Progenitor cell of endocrine pancreas (in vitro differentiated cells): ENCODE measurements around the gene FUOM. TPM values are rescaled to one million over a fixed set of nuclear protein-coding genes. Genes with fewer than 3 reads are reported as not detected.

Experiments
- DNase-seq: peaks from one replicate; pipeline ENCODE4 v3.0.0; 2021; ENCODE audit warnings: low spot score; ENCODE audit not compliant: unreplicated experiment
- H3K27ac Mint-ChIP-seq: 2 replicates; pipeline ENCODE4 v1.8.0; 2021; ENCODE audit warnings: mild to moderate bottlenecking, moderate library complexity, mixed read lengths
- H3K27me3 Mint-ChIP-seq: 2 replicates; pipeline ENCODE4 v1.8.0; 2021; ENCODE audit warnings: mixed read lengths
- H3K36me3 Mint-ChIP-seq: 2 replicates; pipeline ENCODE4 v1.8.0; 2022; ENCODE audit warnings: mixed read lengths; ENCODE audit not compliant: insufficient read depth
- H3K4me1 Mint-ChIP-seq: 2 replicates; pipeline ENCODE4 v1.8.0; 2021; ENCODE audit warnings: low read depth, mixed read lengths
- H3K4me3 Mint-ChIP-seq: 2 replicates; pipeline ENCODE4 v1.8.0; 2021; ENCODE audit warnings: low read depth, mild to moderate bottlenecking, moderate library complexity, mixed read lengths
- H3K9me3 Mint-ChIP-seq: 2 replicates; pipeline ENCODE4 v1.8.0; 2021; ENCODE audit warnings: low read depth, mixed read lengths
- microRNA-seq: library from miRNA; unstranded; fragments of <30 nt; microRNA quantifications from one replicate; pipeline ENCODE4 v1.1.0, GENCODE V29; 2020; ENCODE audit warnings: borderline number of aligned reads; ENCODE audit not compliant: unreplicated experiment
- total RNA-seq: library from RNA; stranded (reverse); gene quantifications from 2 replicates; pipeline ENCODE4 v1.2.1, GENCODE V29; 2021
- TF ChIP-seq, protein P1 (sequence below): fragments of 200-600 bp; sonication (generic); IDR thresholded peaks from one replicate; pipeline ENCODE4 v1.5.0; 2021; ENCODE audit warnings: antibody characterized with exemption, mild to moderate bottlenecking; ENCODE audit not compliant: unreplicated experiment

Gene FUOM
- total RNA-seq, 1 donor from 2014 or later = 14.7 TPM

DNA sequence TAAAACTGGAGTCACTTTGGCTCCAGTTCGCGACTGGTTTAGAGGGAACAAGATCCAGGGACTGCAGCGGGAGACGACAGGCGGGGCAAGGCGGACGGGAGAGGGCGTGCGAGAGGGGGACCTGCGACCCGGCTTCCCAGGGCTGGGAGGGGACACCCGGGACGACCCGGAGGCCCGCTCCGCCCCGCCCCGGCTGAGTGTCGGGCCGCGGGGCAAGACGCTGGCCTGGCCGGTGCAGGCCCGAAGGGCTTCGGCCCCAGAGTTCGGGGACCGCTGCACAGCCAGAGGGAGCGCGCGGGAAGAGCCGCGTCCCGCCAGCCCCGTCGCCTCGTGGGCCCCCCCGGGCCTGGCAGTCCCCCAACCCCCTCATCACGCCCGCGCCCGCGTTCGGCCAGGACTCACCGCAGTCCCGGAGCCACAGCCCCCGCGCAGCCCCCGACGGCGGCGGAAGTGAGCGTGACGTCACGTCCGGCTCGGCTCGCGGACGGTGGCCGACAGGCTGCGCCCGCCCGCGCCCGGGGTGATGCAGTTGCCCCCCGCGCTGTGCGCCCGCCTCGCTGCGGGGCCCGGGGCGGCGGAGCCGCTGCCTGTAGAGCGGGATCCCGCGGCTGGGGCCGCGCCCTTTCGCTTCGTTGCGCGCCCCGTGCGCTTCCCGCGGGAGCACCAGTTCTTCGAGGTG lies 49.3 kb downstream of the FUOM start, which contains the start of the genes TUBGCP2 and ZNF511:
TUBGCP2 (minus strand) TSS at position 452 of the 679 bp plus-strand sequence. CDS start 5,931 bp downstream, outside the sequence.
ZNF511 (plus strand) TSS at position 494 of the 679 bp plus-strand sequence; CDS start at position 524, 30 bp downstream.
- TF ChIP-seq, protein P1, sequence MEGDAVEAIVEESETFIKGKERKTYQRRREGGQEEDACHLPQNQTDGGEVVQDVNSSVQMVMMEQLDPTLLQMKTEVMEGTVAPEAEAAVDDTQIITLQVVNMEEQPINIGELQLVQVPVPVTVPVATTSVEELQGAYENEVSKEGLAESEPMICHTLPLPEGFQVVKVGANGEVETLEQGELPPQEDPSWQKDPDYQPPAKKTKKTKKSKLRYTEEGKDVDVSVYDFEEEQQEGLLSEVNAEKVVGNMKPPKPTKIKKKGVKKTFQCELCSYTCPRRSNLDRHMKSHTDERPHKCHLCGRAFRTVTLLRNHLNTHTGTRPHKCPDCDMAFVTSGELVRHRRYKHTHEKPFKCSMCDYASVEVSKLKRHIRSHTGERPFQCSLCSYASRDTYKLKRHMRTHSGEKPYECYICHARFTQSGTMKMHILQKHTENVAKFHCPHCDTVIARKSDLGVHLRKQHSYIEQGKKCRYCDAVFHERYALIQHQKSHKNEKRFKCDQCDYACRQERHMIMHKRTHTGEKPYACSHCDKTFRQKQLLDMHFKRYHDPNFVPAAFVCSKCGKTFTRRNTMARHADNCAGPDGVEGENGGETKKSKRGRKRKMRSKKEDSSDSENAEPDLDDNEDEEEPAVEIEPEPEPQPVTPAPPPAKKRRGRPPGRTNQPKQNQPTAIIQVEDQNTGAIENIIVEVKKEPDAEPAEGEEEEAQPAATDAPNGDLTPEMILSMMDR = no peak
- Mint-ChIP-seq H3K9me3 (no peaks in the 10 kb centered on the region), H3K4me3 (peak within 1 kb of the TSS; percentile 97), H3K36me3 (peaks cover 3% of the 10 kb centered on the region), H3K4me1 (peaks cover 8% of the 10 kb centered on the region), H3K27me3 (no peaks in the 10 kb centered on the region), H3K27ac (peak within 1 kb of the TSS; percentile 99)
- DNase-seq = peak; percentile 78

DNA sequence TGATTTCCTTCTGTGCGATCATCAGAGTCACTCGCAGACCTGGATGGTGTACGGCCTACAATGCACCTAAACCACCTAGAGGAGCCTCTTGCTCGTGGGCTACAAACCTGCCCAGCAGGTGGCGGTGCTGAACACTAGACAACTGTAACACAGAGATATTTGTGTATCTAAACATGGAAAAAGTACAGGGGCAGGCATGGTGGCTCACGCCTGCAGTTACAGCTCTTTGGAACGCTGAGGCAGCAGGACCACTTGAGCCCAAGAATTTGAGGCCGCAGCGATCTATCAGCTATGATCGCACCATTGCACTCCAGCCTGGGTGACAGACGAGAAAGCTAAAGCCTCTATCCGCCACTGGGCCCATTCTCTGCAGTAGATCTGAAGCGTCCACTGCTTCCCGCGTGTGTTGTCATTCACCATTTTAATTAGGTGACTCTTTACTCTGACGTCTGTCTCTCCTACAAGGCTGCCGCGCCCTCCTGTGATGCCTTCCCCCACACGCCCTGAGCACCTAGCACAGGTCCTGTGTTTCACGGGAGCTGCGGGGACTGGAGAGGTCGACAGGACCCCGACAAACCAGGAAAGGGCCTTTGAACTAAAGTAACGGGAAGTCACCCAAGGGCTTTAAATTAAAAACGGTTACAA lies 49.9 kb downstream of the FUOM start:
- TF ChIP-seq, protein P1 = peak; percentile 88
- no peaks in the 10 kb centered on the region for H3K9me3 Mint-ChIP-seq
- DNase-seq = peak; percentile 73
- peak overlapping the region; percentile 97 for H3K4me3 Mint-ChIP-seq
- no peaks in the 10 kb centered on the region for H3K27me3 Mint-ChIP-seq
- H3K4me1 Mint-ChIP-seq = peaks cover 8% of the 10 kb centered on the region
- H3K27ac Mint-ChIP-seq = peak overlapping the region; percentile 99
- peaks cover 3% of the 10 kb centered on the region for H3K36me3 Mint-ChIP-seq

DNA sequence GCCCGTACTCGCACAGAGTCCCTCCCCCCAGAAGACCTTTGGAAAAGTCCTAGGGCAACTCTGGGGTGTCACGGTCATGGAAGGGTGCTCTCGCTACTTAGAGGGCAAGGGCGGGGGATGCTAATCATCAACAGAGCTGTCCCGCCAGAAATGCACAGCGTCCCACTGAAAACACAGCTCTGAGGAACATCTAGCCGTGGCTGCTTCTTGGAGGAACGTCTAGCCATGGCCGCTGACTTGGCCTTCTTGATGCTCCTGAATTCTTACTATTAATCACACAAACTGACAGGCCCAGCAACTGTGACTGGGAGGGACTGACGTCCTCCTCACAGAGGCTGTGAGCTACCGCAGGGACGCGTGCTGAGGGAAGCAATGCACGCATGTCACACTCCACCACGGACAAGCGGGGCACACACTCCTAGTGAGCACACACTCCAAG lies 50.9 kb downstream of the FUOM start:
- Mint-ChIP-seq H3K36me3 (peaks cover 3% of the 10 kb centered on the region), H3K9me3 (no peaks in the 10 kb centered on the region), H3K27ac (no peak overlapping the region), H3K4me1 (peaks cover 8% of the 10 kb centered on the region), H3K27me3 (no peaks in the 10 kb centered on the region), H3K4me3 (peak overlapping the region; percentile 55)
- no peak for DNase-seq
- TF ChIP-seq, protein P1 = no peak

DNA sequence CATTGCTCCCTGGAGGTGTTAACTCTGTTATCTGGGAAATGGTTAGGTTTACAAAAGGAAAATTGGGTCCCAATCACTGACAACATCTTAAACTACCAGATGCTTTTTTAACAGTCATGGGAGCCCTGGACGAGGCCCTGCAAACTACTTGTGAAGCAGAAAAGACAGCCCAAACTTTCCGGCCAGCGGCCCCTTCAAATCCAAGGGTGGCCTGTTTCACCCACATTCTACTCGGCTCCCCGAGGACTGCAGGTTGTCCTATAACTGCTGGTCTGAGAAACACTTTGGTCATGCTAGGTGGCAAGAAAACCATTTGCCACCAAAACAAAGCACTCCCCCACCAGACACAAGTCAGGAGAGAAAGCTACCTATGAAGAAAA lies 51.7 kb downstream of the FUOM start:
- no peak for DNase-seq
- peaks cover 1% of the 10 kb centered on the region for H3K36me3 Mint-ChIP-seq
- H3K9me3 Mint-ChIP-seq = no peaks in the 10 kb centered on the region
- no peak overlapping the region for H3K27ac Mint-ChIP-seq
- H3K4me1 Mint-ChIP-seq = peaks cover 8% of the 10 kb centered on the region
- TF ChIP-seq, protein P1 = no peak
- no peaks in the 10 kb centered on the region for H3K27me3 Mint-ChIP-seq
- no peak overlapping the region for H3K4me3 Mint-ChIP-seq

Small RNAs within 50 kb of the gene (microRNA-seq; reads per million reads assigned to microRNA genes)
- gene MIR3944 = 6.0 reads per million, percentile 3 among the genes with 10 or more reads in this experiment

Other genes starting within 250 kb of the FUOM start
- 11.0 and 14.2 TPM in 2 replicates for gene KNDC1, start 197.8 kb downstream of the FUOM start, total RNA-seq
- gene UTF1, start 127.8 kb downstream of the FUOM start, total RNA-seq = not detected in 2 replicates
- gene VENTX, start 120.2 kb downstream of the FUOM start, total RNA-seq = 1.2 TPM in 2 replicates
- 13.7 and 16.3 TPM in 2 replicates for gene ADAM8, start 81.2 kb downstream of the FUOM start, total RNA-seq
- gene TUBGCP2, start 49.1 kb downstream of the FUOM start, total RNA-seq = 63.2 and 77.0 TPM in 2 replicates
- gene ZNF511, start 49.1 kb downstream of the FUOM start, total RNA-seq = 54.2 and 56.8 TPM in 2 replicates
- 2.3 and 2.5 TPM in 2 replicates for gene CALY, start 21.1 kb downstream of the FUOM start, total RNA-seq
- 0.62 TPM in 1 of 2 replicates, not detected in the other for gene PRAP1, start 10.6 kb downstream of the FUOM start, total RNA-seq
- gene ECHS1, start 15.3 kb upstream of the FUOM start, total RNA-seq = 89.7 and 91.4 TPM in 2 replicates
- 11.9 and 14.1 TPM in 2 replicates for gene PAOX, start 21.2 kb upstream of the FUOM start, total RNA-seq
- 137 and 139 TPM in 2 replicates for gene MTG1, start 36.1 kb upstream of the FUOM start, total RNA-seq
- 0.12 TPM in 1 of 2 replicates, not detected in the other for gene SPRN, start 66.6 kb upstream of the FUOM start, total RNA-seq
- 1.7 and 3.0 TPM in 2 replicates for gene SCART1, start 95.9 kb upstream of the FUOM start, total RNA-seq
- gene CYP2E1, start 169.3 kb upstream of the FUOM start, total RNA-seq = 0.91 and 1.4 TPM in 2 replicates
- not detected in 2 replicates for gene SYCE1, start 207.6 kb upstream of the FUOM start, total RNA-seq